Dermis blood vessel endothelial cell (primary cell): ENCODE results near the gene FEV. TPM values are rescaled to one million over a fixed set of nuclear protein-coding genes. Genes with fewer than 3 reads are reported as not detected.
A peak's percentile ranks its signal among the peaks of the same experiment; 100 is the strongest.

Source experiments
- DNase-seq: peaks from one replicate; pipeline ENCODE4 v3.0.0; 2010
- total RNA-seq: library from RNA; depleted of rRNA; stranded (reverse); fragments of >200 nt; gene quantifications from 2 replicates; pipeline ENCODE4 v1.2.3, GENCODE V29; 2014

The FEV gene
- total RNA-seq, 1 donor from 2014 or later, result not detected

DNA sequence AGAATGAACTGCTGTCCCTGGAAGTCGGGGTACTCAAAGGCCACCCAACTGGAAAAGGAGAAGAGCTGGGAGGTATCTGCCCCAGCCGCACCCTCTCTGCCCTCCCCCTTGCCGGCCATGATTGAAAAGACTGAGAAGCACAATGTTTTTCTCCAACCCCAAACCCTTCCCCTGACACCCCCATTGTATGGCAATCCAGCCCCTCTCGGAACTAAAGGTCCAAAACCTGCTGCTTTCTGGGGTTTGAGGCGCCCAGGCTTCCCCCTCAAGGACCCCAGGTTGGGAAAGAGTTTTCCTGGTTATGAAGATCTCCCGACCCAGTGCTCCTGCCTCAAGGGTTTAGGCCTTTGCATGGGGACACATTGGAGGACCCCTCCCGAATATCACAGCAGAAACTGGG is 7.2 kb upstream of the FEV start:
- DNase-seq, result no peak

DNA sequence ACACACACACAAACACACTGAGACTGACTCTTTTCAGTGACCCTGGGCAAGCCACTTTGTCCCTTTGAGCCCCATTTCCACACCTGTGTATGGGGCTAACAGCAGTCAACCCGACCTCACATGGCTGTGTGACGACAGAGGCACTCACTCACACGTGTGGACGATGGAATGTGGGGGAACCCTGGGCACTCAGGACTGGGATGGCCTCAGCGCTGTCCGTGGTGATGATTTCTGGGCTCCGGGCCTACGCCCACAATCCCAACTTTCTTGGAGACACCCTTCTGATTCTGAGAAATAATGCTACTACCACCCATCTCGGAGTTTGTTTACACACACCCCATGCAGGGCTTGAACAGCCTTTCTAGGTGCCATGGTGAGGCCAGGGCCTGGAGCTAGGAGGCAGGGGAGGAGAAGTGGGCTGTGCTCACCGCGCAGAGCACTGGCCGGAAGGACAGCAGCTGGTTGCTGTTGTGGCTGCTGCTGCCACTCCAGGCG is 6.7 kb upstream of the FEV start:
- no peak for DNase-seq

DNA sequence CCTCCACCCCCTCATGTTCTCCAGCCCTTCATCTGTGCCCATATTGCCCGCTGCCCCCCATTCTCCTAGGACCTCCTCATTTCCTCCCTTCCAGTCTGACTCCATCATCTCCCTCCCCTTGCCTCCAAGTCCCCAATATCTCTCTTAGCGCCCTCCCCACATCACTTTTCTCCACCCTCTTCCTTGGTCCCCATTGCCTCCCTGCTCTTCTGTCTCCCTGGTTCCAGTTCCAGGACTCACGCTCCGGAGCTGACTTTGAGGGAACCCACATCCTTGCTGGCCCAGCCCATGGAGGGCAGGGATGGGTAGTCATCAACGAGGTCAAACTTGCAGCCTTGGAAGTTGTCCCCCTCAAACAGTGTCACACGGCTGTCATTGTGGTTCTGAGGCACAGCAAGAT is 5.6 kb upstream of the FEV start:
- DNase-seq, result no peak

DNA sequence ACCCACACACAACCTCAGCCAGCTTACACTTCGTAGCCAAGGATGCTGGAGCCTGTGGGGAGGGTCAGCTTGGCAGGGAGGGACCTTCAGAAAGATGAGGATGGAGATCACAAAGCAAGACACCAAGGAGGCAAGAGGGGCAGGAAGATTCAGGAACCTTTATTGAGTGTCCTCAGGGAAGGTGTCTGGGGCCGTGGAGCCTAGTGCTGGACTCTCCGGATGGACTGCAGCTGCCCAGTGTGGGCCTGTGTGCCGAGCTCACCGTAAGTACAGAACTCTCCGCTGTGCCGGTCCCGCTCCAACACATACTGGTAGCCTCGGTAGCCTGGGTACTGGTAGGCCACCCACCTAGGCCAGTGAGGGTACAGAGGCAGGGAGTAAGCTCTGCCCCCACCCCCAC is 5.1 kb upstream of the FEV start:
- no peak for DNase-seq

DNA sequence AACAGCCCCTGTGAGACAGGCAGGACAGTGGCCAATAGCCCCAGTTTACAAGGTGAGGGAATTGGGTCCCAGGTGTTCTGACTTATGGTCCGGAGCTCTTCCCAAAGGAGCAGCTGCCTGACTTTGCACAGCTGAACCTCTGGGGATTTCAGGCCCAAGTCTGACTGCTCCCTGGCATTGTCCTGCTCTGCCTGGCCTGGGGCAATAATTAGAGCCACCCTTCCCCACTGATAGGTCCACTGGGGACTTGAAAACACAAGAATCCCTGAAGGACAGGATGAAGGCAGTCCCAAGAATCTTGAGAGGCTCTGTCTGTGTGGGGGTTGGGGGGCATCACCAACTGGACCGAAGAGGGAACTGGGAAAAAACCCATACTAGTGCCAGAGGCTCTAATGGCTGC is 3.7 kb upstream of the FEV start:
- DNase-seq, result no peak

DNA sequence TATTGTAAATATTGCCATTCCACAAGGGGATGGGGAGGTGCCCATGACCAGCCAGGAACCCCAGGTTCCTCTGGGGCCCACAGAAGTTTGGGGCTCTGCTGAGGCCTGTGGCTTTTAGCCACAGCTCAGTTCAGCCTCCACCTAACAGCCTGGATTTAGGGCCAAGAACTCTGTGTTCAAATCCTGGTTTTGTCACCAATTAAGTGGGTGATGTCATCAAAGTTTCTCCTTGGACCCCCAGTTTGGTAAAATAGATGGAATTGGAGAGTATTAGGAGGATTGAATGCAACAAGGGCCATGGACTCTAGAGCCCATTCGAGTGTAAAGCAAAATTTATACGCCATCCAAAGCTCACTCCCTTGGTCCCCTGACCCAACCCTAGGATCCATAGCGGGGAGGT is 3.2 kb upstream of the FEV start:
- no peak for DNase-seq

DNA sequence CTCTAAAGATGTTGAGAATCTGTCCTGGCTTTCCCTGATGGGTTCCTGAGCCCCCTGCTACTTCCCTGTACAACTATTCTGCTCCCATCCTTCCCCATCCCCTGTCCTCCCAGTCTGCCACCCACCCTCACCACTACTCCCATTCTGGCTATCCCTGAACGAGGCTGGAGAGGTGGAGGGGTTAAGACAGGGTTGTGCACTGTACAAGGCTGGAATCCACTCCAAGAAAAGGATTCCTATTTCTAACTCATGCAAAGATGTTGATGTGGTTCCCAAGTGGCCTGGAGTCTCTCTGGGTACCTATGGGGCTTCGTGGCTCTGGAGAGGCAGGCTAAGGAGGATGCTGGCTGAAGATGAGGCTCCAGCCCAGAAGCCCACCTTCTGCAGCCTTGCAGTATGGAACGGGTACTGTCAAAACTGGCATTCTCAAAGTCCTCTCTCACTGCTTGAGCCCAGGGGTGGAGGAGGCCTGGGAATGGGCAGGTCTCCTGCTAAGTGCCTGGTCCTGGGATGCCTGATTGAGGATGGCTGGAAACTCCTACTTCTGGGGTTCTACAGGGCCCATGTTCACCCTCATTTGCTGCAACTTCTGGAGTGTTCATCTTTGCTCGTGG is 1.3 kb upstream of the FEV start:
- no peak for DNase-seq

DNA sequence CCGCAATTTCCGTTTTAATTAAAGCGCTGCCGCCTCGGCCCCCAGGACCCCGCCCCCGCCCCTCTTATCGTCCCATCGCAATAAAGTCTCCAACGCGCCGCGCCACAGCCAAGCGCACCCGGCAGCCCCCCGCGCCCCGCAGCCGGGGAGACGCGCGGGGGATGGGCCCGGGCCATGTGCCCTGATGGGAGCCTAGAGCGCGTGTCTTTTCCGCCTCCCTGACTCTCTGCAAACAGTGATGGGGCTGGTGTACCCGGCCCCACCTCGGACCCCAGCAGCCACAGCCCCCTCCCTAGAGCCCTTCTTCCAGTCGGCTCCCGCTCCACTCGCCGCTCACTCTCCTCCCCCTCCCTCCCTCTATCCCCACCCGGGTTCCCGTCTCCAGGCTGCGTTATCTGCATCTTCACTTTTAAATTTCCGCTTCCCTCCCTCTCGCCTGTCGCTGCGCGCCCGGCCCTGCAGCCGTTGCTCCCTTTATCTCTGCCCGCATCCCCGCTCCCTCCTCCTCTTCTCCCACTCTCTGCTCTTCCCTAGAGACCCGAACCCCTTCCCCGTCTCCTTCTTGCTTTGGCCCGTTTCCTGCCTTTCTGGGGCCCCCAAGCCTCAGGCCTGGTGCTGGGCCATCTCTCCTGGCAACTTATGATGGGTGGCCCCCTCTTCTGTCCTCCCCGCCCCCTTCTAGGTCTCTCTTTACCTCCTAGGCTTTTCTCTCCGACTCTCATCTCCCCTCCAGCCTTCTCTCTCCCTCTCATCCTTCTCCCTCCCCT is 524 bp upstream of the FEV start:
- DNase-seq, result no peak

DNA sequence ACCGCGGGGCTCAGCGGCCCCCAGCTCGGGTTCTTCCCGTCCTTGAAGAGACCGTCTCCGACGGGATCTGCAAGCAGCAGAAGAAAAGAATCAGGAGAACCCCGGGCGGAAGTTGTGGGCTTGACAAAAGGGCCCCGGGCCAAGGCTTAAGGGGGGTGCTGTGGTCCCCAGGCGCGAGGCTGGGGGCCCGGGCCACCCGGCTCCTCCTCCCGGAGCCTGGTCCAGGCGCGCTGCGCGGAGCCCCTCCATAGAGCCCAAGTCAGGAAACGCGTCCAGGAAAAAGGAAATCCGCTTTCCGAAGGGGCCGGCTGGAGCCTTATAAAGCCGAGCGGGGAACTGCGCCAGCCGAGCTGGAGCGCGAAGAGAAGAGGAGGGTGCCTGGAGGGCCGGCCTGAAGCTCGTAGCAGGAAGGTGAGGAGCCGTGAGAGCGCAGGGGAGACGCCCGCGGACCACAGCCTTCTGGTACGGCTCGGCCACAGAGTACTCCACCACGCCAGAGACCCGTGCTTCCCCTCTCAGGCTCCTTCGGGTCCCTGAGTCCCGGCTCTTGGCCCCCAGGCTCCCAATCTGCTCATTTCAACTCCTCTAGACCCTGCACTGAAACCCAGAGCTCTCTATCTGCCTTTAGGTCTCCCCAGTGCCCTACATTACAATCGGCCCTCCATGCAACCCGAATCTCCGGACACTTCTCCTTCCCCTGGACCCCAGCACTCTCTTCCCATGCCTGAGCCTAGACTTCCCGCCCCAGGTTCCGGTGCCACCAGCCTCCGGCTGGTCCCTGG is 554 bp downstream of the FEV start:
- DNase-seq, result peak; percentile 80

DNA sequence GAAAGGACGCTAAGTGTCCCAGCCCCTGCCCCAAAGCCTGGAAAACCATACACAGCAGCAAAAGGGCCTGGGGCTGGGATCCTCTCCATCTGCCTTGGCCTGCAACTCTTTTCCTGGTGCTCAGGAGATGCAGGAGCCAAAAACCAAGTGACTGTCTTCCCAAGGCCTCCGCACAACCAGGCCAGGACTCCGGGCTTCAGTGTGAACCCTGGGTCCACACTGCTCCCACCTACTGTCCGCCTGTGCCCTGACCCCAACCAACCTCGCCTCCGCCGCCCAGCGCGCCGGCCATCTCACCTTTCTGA is 1.1 kb downstream of the FEV start:
- DNase-seq, result no peak

DNA sequence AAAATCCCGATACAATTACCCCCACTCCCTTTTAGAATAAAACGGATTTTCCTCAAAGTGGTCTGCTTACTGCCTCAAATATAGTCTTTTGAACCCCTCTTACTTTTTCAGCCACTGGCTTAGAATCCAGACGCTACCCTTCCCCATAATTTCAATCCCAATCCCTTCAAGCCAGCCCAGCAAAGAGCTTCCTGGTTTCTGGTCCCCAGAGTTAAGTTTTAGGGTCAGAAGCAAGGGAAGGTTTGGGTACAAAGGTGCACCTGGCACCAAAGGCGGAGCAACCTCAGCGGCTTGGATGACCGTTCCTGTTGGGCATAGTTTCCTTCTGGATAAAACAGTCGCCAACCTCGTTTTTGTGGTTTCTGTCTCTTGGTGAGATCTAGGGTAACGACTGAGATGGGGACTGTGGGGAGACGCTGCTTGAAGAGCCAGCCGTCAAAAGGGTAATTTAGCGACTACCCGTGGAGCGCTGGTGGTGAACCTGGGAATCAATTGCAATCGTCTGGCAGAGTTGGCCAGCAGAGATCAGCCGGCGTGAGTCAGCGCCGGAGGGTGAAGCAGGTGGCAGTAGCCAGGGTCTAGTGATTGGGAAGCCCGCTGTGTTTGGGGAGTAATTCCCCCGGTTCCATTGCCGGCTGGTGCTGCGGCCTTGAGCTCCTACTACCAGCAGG is 1.6 kb downstream of the FEV start:
- peak; percentile 54 for DNase-seq

DNA sequence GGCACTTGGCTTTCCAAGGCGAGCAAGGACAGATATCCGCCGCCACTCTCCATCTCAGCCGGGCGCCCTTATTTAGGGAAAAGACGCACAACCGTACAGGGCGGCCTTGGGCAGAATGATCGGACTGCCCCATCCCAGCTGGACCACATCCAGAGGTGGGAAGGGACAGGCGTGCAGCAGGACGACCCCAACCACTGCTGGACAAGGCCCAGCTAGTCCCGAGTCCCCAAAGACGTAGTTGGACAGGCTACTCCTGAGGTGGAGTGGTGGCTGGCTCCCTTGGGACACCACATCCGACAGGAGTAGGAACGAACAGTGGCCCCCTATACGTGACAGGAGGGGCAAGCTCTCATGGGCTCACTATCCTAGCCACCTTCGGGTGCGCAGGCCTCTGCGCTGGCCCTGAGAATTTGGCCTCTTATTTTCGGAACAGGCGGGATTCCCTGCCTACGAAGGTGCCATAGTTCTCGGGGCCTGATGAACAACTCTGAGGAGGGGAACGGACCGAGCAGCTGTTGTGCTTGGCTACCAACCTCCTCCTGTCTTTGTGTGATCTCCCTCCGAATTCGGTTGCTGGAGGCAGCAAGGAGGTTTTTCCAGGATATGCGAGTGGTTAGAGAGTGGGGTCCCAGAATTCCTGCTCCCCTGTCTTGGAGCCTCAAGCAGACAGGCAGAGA is 2.3 kb downstream of the FEV start:
- no peak for DNase-seq

DNA sequence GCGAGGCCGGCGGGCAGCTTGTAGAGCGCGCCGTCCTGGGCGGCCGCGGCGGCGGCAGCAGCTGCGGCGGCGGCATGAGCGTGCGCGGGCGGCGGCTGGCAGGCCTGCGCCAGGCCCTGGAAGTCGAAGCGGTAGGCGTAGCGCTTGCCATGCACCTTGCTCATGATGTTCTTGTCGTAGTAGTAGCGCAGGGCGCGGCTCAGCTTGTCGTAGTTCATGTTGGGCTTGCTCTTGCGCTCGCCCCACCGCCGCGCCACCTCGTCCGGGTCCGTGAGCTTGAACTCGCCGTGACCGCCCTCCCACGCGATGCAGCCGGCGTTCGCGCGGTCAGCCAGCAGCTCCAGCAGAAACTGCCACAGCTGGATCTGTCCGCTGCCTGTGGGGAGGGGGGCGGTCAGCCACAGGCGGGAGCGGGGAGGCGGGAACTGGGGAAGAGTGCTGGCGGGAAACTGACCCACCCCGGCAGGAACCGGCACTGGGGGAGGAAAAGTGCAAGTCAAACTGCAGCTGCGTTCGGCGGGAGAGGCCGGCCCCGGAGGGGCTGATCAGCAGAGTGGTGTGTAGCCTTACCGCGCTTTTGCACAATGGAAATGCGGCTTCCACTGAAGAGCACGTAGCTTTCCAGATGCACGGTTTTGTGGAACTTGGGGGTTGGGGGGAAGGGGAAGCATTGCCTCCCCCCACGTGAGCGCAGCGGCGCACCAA is 3.0 kb downstream of the FEV start:
- DNase-seq, result peak; percentile 33

DNA sequence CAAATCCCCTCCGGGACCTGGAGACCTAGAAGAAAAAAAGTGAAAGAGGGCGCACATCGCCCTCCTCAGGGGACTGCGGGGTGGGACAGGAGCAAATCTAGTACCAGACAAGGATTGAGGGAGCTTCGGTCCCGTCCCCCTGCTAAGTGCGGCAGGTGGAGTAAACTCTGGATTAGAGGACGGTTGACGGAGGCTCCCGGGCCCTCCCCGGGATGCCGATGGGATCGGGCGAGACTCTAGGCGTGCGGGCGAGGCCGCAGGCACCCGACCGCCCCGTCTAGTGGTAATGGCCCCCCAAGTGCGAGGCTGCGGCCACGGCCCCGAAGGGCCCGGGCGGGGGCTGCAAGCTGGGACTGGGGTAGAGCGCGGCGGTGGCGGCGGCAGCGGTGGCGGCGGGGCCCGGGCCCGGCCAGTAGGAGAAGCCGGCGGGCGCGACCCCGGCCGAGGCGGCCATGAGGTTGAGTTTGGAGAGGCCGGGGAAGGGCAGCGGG is 3.5 kb downstream of the FEV start:
- DNase-seq, result no peak

DNA sequence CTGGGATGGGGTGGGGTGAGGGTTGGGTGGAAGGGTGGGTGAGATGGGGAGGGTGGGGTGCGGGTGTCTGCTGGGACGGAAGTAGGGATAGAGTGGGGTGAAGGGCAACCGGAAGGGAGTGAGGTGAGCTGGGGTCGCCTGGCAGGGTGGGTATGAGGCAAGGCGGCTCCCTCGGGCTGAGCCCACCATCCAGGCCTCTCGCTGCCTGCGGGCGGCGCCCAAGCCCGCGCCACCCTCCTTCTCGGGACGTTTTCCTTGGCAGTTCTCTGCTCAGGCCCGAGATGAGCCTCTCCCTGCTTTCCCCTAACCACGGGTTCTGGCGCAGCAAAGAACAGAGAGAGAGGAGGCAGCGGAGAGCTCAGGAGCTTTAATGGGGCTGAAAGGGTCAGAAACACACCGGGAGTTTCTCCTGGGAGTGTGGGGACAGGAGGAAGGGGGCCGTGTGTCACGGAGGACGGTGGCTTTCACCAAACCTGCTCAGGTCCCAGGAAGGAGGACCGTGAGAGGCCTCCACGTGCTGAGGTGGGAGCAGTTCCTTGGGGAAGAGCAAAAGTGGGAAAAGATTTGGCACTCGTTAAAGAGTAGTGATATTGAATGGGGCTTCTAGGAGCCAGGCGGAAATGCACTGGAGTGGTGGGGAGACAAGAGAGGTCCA is 4.1 kb downstream of the FEV start:
- DNase-seq, result no peak

DNA sequence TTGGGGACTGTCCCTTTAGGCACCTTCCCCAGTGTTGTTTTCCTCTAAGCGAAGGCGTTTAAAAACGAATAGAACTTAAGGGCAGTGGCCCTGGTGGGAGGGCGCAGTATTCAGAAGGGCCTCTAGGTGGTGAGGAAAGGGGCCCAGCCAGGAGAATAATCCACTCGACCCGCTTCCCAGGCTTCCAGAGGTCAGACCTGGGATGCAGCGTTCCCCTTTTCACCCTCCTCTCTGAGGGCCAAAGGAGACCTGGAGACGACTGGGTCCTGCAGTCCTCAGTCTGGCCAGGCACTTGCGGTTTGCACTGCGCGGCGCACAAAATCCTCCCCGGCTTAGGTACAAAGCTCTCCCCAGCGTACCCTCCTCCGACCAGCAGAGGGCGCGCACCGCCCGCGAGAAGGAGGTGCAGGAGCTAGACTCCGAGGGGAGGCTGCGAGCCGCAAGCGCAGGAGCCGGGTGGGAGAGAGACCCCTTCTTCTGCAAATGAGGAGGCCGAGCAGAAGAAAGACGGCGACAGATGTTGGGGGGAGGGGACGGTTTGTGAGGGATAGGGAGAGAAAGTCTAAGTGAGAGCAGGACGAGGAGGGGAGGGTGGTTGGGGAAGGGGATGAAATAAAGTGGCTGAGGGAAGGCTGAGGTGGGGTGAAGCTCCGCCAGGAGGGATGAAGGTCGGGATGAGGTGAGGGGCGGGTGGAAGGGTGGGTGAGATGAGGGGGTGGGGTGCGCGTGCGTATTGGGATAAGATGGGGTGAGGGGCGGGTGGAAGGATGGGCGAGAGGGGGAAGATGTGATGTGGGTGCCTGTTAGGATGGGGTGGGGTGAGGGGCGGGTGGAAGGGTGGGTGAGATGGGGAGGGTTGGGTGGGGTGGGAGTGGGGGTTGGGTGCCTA is 4.9 kb downstream of the FEV start:
- DNase-seq, result peak; percentile 92

DNA sequence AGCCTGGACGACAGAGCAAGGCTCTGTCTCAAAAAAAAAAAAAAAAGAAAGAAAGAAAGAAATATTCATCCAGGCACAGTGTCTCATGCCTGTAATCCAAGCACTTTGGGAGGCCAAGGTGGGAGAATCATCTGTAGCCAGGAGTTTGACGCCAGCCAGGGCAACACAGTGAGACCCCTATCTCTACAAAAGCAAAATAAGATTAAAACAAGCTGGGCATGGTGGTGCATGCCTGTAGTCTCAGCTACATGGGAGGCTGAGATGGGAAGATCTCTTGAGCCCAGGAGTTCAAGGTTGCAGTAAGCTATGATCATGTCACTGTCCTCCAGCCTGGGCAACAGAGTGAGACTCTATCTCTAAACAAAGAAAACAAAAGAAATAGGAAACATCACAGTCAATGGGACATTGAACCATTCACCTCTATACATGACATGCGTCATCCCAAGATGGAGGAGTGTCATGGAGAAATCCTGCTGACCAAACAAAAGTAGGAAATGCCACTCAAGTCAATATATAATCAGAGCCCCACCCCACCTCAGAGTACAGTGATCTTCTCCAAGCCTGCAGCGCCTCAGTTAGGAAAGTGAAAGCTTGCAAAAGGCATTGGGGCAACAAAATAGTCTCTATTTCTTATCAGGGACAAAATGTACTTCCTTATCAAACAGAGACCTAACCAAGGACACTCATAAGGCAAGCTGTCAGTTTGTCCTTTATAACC is 9.8 kb downstream of the FEV start:
- no peak for DNase-seq

DNA sequence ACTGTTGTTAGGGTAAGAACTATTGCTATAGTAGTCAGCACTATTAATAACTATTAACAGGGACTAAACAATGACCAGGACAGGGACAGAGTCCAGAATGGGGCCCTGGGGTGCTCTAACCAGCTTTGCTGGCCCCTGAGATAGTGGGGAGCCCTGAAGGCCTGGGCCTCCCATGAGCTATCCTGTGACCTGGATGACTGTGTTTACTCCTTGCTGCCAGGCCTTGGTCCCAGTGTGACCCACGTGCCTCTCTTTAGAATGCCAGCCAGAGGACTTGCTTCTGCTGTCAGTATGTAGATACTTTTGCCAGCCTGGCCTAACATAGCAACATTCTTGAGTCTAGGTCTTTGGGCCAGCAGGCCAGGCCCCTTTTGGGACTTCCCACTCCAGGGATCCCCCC is 14.1 kb downstream of the FEV start:
- DNase-seq, result no peak

DNA sequence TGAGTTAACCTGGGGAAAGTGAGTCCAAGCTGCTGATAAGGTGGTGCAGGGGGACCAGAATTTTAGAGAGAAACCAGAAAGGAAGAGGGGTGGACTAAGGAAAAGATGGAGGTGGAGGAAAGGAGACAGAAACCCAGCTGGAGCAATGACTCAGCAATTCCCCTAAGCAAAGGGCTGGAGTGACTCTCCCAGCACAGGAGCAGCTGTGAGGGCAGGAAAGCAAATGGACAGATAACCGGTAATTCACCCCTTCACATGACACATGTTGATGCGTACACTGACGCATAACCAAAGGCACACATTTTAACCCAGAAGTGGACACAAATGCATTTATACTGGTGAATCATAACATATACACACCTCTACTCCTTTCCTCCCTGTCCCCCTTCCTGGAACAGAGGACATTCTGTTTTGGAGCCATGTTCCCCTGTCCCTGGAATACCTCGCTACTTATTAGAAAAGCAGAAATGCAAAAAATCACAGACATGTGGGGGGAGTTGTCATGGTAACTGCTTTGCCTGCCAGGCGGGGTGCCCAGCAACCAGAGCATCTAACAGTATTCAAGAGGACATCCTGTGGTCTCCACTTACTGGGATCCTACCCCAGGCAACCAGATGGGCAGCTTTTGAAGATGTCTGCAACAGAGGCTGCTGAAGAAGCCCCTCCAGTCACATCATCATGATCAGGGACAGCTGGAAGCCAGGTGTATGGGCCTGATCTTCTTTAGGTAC is 20.8 kb downstream of the FEV start:
- DNase-seq, result no peak
